ENCODE data around the gene RAD23A. TPM values are rescaled to one million over a fixed set of nuclear protein-coding genes. Genes with fewer than 3 reads are reported as not detected.

Gene RAD23A
- total and polyA plus RNA-seq, 9 of the 15 experiments (the other 6 are each of a cell fraction or from before 2014, with no cell fraction given), result 9.5 to 181 (median 101) TPM

DNA sequence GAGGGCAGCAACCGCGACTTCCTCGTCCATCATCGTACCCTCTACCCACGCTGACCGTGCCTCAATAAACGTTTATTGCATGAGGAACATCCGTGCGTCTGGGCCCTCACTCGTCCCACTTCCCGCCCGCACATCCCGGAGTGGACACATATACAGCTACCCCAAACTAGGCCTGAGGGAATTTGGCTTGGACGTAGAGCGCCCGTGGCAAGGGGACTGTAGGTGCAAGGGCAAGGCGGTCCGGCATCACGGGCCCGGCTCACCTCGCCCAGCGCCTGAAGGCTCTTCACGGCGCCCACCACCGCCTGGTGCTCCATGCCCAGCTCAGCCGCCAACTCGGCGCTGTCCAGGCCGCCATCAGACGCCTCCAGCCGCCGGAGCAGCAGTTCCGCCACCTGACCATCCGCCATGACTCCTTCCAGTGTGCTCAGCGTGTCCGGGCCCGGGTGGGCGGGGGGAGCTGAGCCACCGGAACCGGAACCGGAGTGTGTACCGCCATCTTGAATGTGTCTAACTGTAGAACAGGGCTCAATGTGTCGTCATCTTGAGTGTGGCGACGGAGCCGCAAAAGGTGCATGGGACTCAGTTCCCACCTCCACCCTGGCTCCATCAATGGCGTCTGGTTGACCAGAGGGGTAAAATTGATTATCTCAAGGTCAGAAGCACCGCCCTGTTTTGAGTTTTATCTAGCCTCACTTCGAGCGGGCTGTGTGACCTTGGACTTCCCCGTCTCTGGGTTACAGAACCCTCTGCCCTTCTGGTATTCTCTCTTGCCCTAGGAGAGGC is 12.2 kb upstream of the RAD23A start, which contains the start of gene FARSA (continued):
- TF ChIP-seq, protein P1, sequence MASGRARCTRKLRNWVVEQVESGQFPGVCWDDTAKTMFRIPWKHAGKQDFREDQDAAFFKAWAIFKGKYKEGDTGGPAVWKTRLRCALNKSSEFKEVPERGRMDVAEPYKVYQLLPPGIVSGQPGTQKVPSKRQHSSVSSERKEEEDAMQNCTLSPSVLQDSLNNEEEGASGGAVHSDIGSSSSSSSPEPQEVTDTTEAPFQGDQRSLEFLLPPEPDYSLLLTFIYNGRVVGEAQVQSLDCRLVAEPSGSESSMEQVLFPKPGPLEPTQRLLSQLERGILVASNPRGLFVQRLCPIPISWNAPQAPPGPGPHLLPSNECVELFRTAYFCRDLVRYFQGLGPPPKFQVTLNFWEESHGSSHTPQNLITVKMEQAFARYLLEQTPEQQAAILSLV (tag; IDR thresholded peaks at IDR 0.05), result no peak
- TF ChIP-seq ZNF23 (CRISPR knock-in tag; IDR thresholded peaks at IDR 0.05), result no peak
- TF ChIP-seq ZNF140 (CRISPR knock-in tag; IDR thresholded peaks at IDR 0.05), result no peak
- no peak; the same call in 1 of the 2 replicates for TF ChIP-seq SMAD4 (CRISPR knock-in tag; conservative IDR thresholded peaks at IDR 0.05)
- TF ChIP-seq DACH1 (IDR thresholded peaks at IDR 0.05; ENCODE audit: partially characterized antibody), result no peak
- TF ChIP-seq RBM39 (optimal IDR thresholded peaks at IDR 0.05; ENCODE audit: low read depth, low read length), result no peak
- no peak for TF ChIP-seq TFAM (CRISPR knock-in tag; conservative IDR thresholded peaks at IDR 0.05)
- TF ChIP-seq NCOR1 (IDR thresholded peaks at IDR 0.05), result no peak
- TF ChIP-seq ZNF695 (CRISPR knock-in tag; IDR thresholded peaks at IDR 0.05), result no peak
- TF ChIP-seq, protein P2, sequence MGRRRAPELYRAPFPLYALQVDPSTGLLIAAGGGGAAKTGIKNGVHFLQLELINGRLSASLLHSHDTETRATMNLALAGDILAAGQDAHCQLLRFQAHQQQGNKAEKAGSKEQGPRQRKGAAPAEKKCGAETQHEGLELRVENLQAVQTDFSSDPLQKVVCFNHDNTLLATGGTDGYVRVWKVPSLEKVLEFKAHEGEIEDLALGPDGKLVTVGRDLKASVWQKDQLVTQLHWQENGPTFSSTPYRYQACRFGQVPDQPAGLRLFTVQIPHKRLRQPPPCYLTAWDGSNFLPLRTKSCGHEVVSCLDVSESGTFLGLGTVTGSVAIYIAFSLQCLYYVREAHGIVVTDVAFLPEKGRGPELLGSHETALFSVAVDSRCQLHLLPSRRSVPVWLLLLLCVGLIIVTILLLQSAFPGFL (CRISPR knock-in tag; IDR thresholded peaks at IDR 0.05), result no peak
- no peak for TF ChIP-seq RFX1 (IDR thresholded peaks at IDR 0.05)
- TF ChIP-seq GABPB1 (CRISPR knock-in tag; IDR thresholded peaks at IDR 0.05), result peak; percentile 97
- TF ChIP-seq ZNF699 (CRISPR knock-in tag; IDR thresholded peaks at IDR 0.05; ENCODE audit: insufficient replicate concordance), result no peak
- TF ChIP-seq SPI1 (IDR thresholded peaks at IDR 0.05; ENCODE audit: borderline replicate concordance, low read depth, low read length), result no peak
- TF ChIP-seq HDGF (IDR thresholded peaks at IDR 0.05), result no peak
- TF ChIP-seq, protein P3, sequence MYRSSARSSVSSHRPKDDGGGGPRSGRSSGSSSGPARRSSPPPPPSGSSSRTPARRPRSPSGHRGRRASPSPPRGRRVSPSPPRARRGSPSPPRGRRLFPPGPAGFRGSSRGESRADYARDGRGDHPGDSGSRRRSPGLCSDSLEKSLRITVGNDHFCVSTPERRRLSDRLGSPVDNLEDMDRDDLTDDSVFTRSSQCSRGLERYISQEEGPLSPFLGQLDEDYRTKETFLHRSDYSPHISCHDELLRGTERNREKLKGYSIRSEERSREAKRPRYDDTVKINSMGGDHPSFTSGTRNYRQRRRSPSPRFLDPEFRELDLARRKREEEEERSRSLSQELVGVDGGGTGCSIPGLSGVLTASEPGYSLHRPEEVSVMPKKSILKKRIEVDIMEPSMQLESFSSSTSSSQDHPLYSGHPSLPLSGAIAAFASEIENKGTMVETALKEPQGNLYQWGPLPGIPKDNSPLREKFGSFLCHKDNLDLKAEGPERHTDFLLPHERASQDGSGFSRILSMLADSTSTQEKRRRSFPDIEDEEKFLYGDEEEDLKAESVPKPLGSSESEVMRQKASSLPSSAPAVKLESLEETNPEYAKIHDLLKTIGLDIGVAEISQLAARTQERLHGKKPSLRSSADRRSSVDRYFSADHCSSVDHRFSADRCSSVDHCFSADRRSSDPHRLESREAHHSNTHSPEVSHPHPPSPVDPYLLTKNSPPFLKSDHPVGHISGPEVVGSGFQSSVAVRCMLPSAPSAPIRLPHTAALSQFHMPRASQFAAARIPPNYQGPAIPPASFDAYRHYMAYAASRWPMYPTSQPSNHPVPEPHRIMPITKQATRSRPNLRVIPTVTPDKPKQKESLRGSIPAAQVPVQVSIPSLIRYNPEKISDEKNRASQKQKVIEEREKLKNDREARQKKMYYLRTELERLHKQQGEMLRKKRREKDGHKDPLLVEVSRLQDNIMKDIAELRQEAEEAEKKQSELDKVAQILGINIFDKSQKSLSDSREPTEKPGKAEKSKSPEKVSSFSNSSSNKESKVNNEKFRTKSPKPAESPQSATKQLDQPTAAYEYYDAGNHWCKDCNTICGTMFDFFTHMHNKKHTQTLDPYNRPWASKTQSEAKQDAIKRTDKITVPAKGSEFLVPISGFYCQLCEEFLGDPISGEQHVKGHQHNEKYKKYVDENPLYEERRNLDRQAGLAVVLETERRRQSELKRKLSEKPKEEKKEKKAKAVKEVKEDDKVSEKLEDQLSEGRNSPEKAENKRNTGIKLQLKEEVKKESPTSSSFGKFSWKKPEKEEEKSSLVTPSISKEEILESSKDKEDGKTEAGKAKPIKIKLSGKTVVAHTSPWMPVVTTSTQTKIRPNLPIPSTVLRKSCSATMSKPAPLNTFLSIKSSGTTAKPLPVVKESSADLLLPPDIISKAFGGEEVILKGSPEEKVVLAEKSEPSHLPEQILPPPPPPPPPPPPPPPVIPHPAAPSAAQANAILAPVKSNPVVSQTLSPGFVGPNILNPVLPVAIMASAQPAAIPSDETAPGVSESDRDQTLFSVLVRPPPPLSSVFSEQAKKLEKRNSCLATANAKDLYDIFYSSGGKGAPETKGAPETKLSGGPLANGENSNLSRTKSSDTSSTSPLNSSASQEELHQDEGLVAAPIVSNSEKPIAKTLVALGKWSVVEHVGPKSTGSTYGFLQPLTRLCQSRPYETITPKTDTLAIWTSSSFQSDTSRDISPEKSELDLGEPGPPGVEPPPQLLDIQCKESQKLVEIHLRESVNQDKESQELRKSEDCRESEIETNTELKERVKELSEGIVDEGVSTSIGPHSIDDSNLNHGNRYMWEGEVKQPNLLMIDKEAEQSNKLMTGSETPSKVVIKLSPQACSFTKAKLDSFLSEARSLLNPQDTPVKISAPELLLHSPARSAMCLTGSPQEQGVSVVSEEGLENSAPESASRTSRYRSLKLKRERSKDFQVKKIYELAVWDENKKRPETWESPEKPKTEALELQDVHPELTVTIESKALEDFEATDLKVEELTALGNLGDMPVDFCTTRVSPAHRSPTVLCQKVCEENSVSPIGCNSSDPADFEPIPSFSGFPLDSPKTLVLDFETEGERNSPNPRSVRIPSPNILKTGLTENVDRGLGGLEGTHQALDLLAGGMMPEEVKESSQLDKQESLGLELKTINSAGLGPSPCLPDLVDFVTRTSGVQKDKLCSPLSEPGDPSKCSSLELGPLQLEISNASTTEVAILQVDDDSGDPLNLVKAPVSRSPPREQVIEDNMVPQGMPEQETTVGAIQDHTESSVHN (IDR thresholded peaks at IDR 0.05; ENCODE audit: borderline replicate concordance in 1 of 2, low read depth in 1 of 2), result no peak

All from K562 (cell line).